H1 (cell line): ENCODE results near the gene SLC8A1. TPM values are rescaled to one million over a fixed set of nuclear protein-coding genes. Genes with fewer than 3 reads are reported as not detected.
A peak's percentile ranks its signal among the peaks of the same experiment; 100 is the strongest.

Experiments used
- CTCF ChIA-PET: fragments of 300-600 bp; sonication (Branson Sonifier 250); formaldehyde crosslinking; loops from one replicate; lab custom pipeline; 2021; ENCODE audit not compliant: partially characterized antibody; lab: Charles Lee
- POLR2A ChIA-PET: fragments of 300-600 bp; sonication (Branson Sonifier 250); formaldehyde crosslinking; loops from one replicate; lab custom pipeline; 2021; ENCODE audit warnings: inconsistent platforms; ENCODE audit not compliant: partially characterized antibody; lab: Charles Lee
- DNase-seq, 2 experiments: peaks; one replicate each; pipeline versions ENCODE4 v3.0.0 to v3.0.0-alpha.2; 2010 to 2022; ENCODE audit warnings: low spot score in 2 of 2, low read depth in 1 of 2, mixed read lengths in 1 of 2
- FAIRE-seq: peaks from 2 replicates; lab custom pipeline; 2011; peaks lifted over from hg19 to GRCh38; lab: Jason Lieb, UNC
- H2AFZ ChIP-seq: 2 replicates; pipeline ENCODE4 v1.8.1; 2012; ENCODE audit warnings: low read length, inconsistent platforms
- H2AK5ac ChIP-seq: 2 replicates; pipeline ENCODE4 v1.6.1; 2013; ENCODE audit warnings: low read depth, low read length
- H2BK120ac ChIP-seq: replicated peaks from 2 replicates; pipeline ENCODE3; 2013; ENCODE audit warnings: low read depth, low read length, inconsistent platforms
- H2BK12ac ChIP-seq: 2 replicates; pipeline ENCODE4 v1.6.1; 2013; ENCODE audit warnings: low read depth, low read length
- H2BK15ac ChIP-seq: 2 replicates; pipeline ENCODE4 v1.6.1; 2013; ENCODE audit warnings: low read length
- H2BK20ac ChIP-seq: 2 replicates; pipeline ENCODE4 v1.6.1; 2013; ENCODE audit warnings: low read length
- H2BK5ac ChIP-seq: 2 replicates; pipeline ENCODE4 v1.6.1; 2013; ENCODE audit warnings: low read depth, low read length
- H3K14ac ChIP-seq: 2 replicates; pipeline ENCODE4 v1.6.1; 2013; ENCODE audit warnings: inconsistent platforms; ENCODE audit not compliant: insufficient read length
- H3K18ac ChIP-seq: 2 replicates; pipeline ENCODE4 v1.6.1; 2013; ENCODE audit warnings: low read length; ENCODE audit errors: extremely low read depth
- H3K23ac ChIP-seq: 2 replicates; pipeline ENCODE4 v1.6.1; 2013; ENCODE audit warnings: inconsistent platforms; ENCODE audit not compliant: insufficient read length
- H3K23me2 ChIP-seq: 2 replicates; pipeline ENCODE4 v1.6.1; 2013; ENCODE audit warnings: low read depth, low read length
- H3K27ac ChIP-seq: 2 replicates; pipeline ENCODE4 v1.6.1; 2011; ENCODE audit warnings: low read depth, low read length, inconsistent platforms
- H3K27me3 ChIP-seq, 4 experiments: replicated peaks in 1 of 4; 1 replicate in 1 of 4; 2 replicates in 3 of 4; pipeline versions ENCODE4 v1.6.1 to v1.8.1; 2011 to 2013; ENCODE audit warnings: low read length in 3 of 4, mild to moderate bottlenecking in 3 of 4, inconsistent platforms in 2 of 4, mixed read lengths in 2 of 4, moderate library complexity in 1 of 4; ENCODE audit not compliant: control insufficient read depth in 3 of 4, insufficient read depth in 3 of 4; ENCODE audit errors: extremely low read depth in 1 of 4
- H3K36me3 ChIP-seq, 4 experiments: 2 replicates each; pipeline versions ENCODE4 v1.6.1 to v1.8.1; 2011 to 2013; ENCODE audit warnings: mild to moderate bottlenecking in 4 of 4, low read length in 3 of 4, moderate library complexity in 2 of 4, control low read depth in 1 of 4, inconsistent platforms in 1 of 4; ENCODE audit not compliant: insufficient read depth in 4 of 4, control insufficient read depth in 2 of 4
- H3K4ac ChIP-seq: replicated peaks from 2 replicates; pipeline ENCODE3; 2013; ENCODE audit warnings: low read length, low read depth, mixed read lengths, inconsistent platforms; ENCODE audit not compliant: insufficient read length
- H3K4me1 ChIP-seq, 4 experiments: replicated peaks in 1 of 4; 1 replicate in 1 of 4; 2 replicates in 3 of 4; pipeline versions ENCODE4 v1.6.1 to v1.8.1; 2011 to 2013; ENCODE audit warnings: low read length in 3 of 4, inconsistent platforms in 2 of 4, mixed read lengths in 1 of 4; ENCODE audit not compliant: insufficient read depth in 4 of 4, control insufficient read depth in 3 of 4
- H3K4me2 ChIP-seq, 2 experiments: 2 replicates each; pipeline versions ENCODE4 v1.6.1 to v1.8.1; 2011 to 2013; ENCODE audit warnings: low read depth in 2 of 2, low read length in 2 of 2, control low read depth in 1 of 2, inconsistent platforms in 1 of 2, mild to moderate bottlenecking in 1 of 2; ENCODE audit not compliant: insufficient read depth in 1 of 2
- H3K4me3 ChIP-seq, 4 experiments: fragments of 200-600, 300-600 bp in 1 of 4; sonication (generic), shearing (Covaris generic), sonication (Bioruptor Twin) in 1 of 4; 2 replicates each; pipeline versions ENCODE4 v1.5.1 to v1.8.1; 2011 to 2016; ENCODE audit warnings: low read length in 4 of 4, low read depth in 3 of 4, control low read depth in 2 of 4, inconsistent platforms in 2 of 4, mild to moderate bottlenecking in 2 of 4, mixed read lengths in 1 of 4, moderate library complexity in 1 of 4; ENCODE audit not compliant: insufficient read depth in 2 of 4; ENCODE audit errors: extremely low read depth in 1 of 4
- H3K56ac ChIP-seq: replicated peaks from 2 replicates; pipeline ENCODE3; 2013; ENCODE audit warnings: low read depth, mild to moderate bottlenecking, mixed read lengths, low read length, inconsistent platforms; ENCODE audit not compliant: insufficient read length
- H3K79me1 ChIP-seq: 2 replicates; pipeline ENCODE4 v1.6.1; 2013; ENCODE audit warnings: low read depth, low read length, control low read depth
- H3K79me2 ChIP-seq, 2 experiments: 2 replicates each; pipeline versions ENCODE4 v1.6.1 to v1.8.1; 2012 to 2013; ENCODE audit warnings: low read length in 2 of 2, mild to moderate bottlenecking in 2 of 2, inconsistent platforms in 1 of 2; ENCODE audit not compliant: insufficient read depth in 2 of 2, control insufficient read depth in 1 of 2
- H3K9ac ChIP-seq, 4 experiments: replicated peaks in 1 of 4; 1 replicate in 1 of 4; 2 replicates in 3 of 4; pipeline versions ENCODE4 v1.6.1 to v1.8.1; 2011 to 2013; ENCODE audit warnings: low read depth in 3 of 4, low read length in 3 of 4, control low read depth in 2 of 4, mild to moderate bottlenecking in 2 of 4, moderate library complexity in 2 of 4, inconsistent platforms in 1 of 4; ENCODE audit errors: extremely low read depth in 1 of 4
- H3K9me3 ChIP-seq, 2 experiments: 2 replicates each; pipeline versions ENCODE4 v1.6.1 to v1.8.1; 2012 to 2013; ENCODE audit warnings: mild to moderate bottlenecking in 2 of 2, moderate library complexity in 2 of 2, control low read depth in 1 of 2, inconsistent platforms in 1 of 2, low read depth in 1 of 2, low read length in 1 of 2, mixed read lengths in 1 of 2; ENCODE audit not compliant: insufficient read depth in 2 of 2
- H4K20me1 ChIP-seq, 2 experiments: replicated peaks in 1 of 2; 2 replicates each; pipeline versions ENCODE3 to v1.8.1; 2011 to 2013; ENCODE audit warnings: inconsistent platforms in 2 of 2, low read length in 2 of 2, mild to moderate bottlenecking in 1 of 2; ENCODE audit not compliant: insufficient read depth in 2 of 2, control insufficient read depth in 1 of 2
- H4K5ac ChIP-seq: 2 replicates; pipeline ENCODE4 v1.6.1; 2013; ENCODE audit warnings: low read length, low read depth, mixed read lengths, inconsistent platforms; ENCODE audit not compliant: insufficient read length
- H4K8ac ChIP-seq: 2 replicates; pipeline ENCODE4 v1.8.0; 2013; ENCODE audit warnings: mild to moderate bottlenecking, moderate library complexity, low read length, inconsistent platforms; ENCODE audit not compliant: insufficient read depth; ENCODE audit errors: extremely low read depth
- H4K91ac ChIP-seq: replicated peaks from 2 replicates; pipeline ENCODE3; 2013; ENCODE audit warnings: low read length, mixed read lengths, inconsistent platforms; ENCODE audit not compliant: insufficient read length
- CTBP2 ChIP-seq: IDR thresholded peaks from 2 replicates; pipeline ENCODE4 v1.7.0; 2011; ENCODE audit warnings: borderline replicate concordance, mild to moderate bottlenecking, moderate library complexity, mixed read lengths, low read length; ENCODE audit not compliant: insufficient read depth, insufficient read length
- EZH2 ChIP-seq: fragments of 200-600 bp; sonication (generic); IDR thresholded peaks from 2 replicates; pipeline ENCODE4 v1.7.1; 2012; ENCODE audit warnings: low read depth, mild to moderate bottlenecking, moderate library complexity, low read length, inconsistent platforms; ENCODE audit not compliant: severe bottlenecking
- MAFK ChIP-seq: IDR thresholded peaks from 2 replicates; pipeline ENCODE4 v1.6.1; 2012; ENCODE audit warnings: low read depth, mild to moderate bottlenecking, improper control_type of control experiment, low read length
- NANOG ChIP-seq: IDR thresholded peaks from 2 replicates; pipeline ENCODE4 v1.6.1; 2011; ENCODE audit warnings: low read length, low read depth, mild to moderate bottlenecking, inconsistent platforms; ENCODE audit not compliant: insufficient read depth, poor library complexity, severe bottlenecking
- SP1 ChIP-seq: IDR thresholded peaks from 2 replicates; pipeline ENCODE4 v1.6.1; 2011; ENCODE audit warnings: low read depth, low read length
- WGBS, 2 experiments: shearing (Covaris generic) in 1 of 2; methylation state at CpG; one replicate each; pipeline versions ENCODE4 v1.1.6 to v1.1.7; 2013 to 2015; ENCODE audit warnings: low lambda C conversion rate in 2 of 2, mixed read lengths in 2 of 2, inconsistent platforms in 1 of 2, low coverage in 1 of 2, missing lambda C conversion rate in 1 of 2; ENCODE audit not compliant: insufficient replicate concordance in 2 of 2, insufficient coverage in 1 of 2, insufficient read length in 1 of 2; ENCODE audit errors: extremely low coverage in 1 of 2, missing lambda C conversion rate in 1 of 2; 5-methylcytosine and 5-hydroxymethylcytosine counted together
- polyA plus RNA-seq, 7 experiments: library from polyadenylated mRNA; depleted of rRNA in 3 of 7; stranded (reverse) in 5 of 7; unstranded in 2 of 7; fragments of >200 nt in 5 of 7; fragments of 200-250 nt in 2 of 7; gene quantifications; 1 replicate in 5 of 7; 2 replicates in 1 of 7; 4 replicates in 1 of 7; pipeline versions ENCODE4 v1.2.1 to v1.2.3, GENCODE V29; 2011 to 2013; ENCODE audit warnings: missing spikeins in 2 of 7, mixed read lengths in 2 of 7
- total RNA-seq: library from RNA; stranded (reverse); fragmentation: NEBNext Ultra II Directional; extraction: Animal tissue kit (Norgen Biotek cat#: 25700); gene quantifications from 2 replicates; pipeline ENCODE4 v1.2.1, GENCODE V29; 2021
- TF ChIP-seq, protein P1 (sequence below), 3 experiments: IDR thresholded peaks; 1 replicate in 2 of 3; 2 replicates in 1 of 3; pipeline versions ENCODE4 v1.5.1 to v1.6.1; 2011; ENCODE audit warnings: low read length in 3 of 3, mild to moderate bottlenecking in 3 of 3, inconsistent platforms in 2 of 3, low read depth in 1 of 3, moderate library complexity in 1 of 3; ENCODE audit not compliant: insufficient read depth in 1 of 3; ENCODE audit errors: control extremely low read depth in 1 of 3
- TF ChIP-seq, protein P2 (sequence below): IDR thresholded peaks from 2 replicates; pipeline ENCODE4 v1.6.1; 2011; ENCODE audit warnings: low read depth, mild to moderate bottlenecking, low read length; ENCODE audit not compliant: insufficient read depth
- TF ChIP-seq, protein P3 (sequence below): IDR thresholded peaks from 2 replicates; pipeline ENCODE4 v1.6.1; 2011; ENCODE audit warnings: low read length, improper control_type of control experiment

Gene SLC8A1
- total and polyA plus RNA-seq, 2 of the 8 experiments (the other 6 are each of a cell fraction or from before 2014, with no cell fraction given): 0.68 to 3.6 TPM

DNA sequence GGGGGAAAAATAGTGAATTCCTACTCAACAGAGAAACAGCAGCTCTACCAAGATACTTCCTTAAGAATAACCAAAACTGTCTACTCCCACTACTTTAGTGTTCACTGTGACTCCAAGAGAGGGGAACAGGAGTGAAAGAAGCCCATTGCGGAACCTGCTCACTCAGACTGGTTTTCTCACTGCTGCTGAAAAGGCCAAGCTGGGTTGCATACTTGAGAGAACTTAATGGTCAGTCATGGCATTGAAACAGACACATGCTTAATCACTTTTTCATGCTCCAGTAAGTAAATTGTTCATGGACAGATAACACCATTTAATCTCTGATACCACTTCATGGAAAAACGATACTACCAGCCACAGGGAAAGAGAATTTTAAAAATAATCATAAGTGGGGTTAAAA lies 35.7 kb upstream of the SLC8A1 start:
- Histone ChIP-seq H3K36me3 (no peaks in the 10 kb centered on the region), H3K4ac (no peak overlapping the region), H3K14ac (no peak overlapping the region), H2BK20ac (no peak overlapping the region), H4K8ac (no peak overlapping the region), H3K27ac (no peak overlapping the region), H4K20me1 (no peaks in the 10 kb centered on the region), H3K4me2 (no peak overlapping the region), H4K5ac (no peak overlapping the region), H3K23me2 (no peaks in the 10 kb centered on the region), H2BK12ac (no peak overlapping the region), H2AFZ (0 out of 2 replicates have a peak overlapping the region, but pooled peaks have one; percentile 36), H4K91ac (no peak overlapping the region), H2AK5ac (no peak overlapping the region), H3K27me3 (peaks cover 0 to 1% (median 0%) of the 10 kb centered on the region in 4 experiments; a peak in 1 of 7 replicates), H2BK5ac (no peak overlapping the region), H3K23ac (no peak overlapping the region), H2BK15ac (no peak overlapping the region), H3K79me2 (no peaks in the 10 kb centered on the region), H3K4me1 (peaks cover 0 to 7% (median 0%) of the 10 kb centered on the region in 4 experiments; a peak in 1 of 7 replicates), H2BK120ac (no peak overlapping the region), H3K56ac (no peak overlapping the region), H3K9me3 (no peaks in the 10 kb centered on the region), H3K9ac (no peak overlapping the region), H3K79me1 (no peaks in the 10 kb centered on the region), H3K18ac (no peak overlapping the region), H3K4me3 (no peak overlapping the region)
- 94% methylated on average over 2 of the region's 2 CpGs; no CpG with 5 or more reads in 1 of the 2 experiments for WGBS, 2 experiments
- DNase-seq (no peak), FAIRE-seq (no peak)
- ChIA-PET POLR2A (no interaction called here), CTCF (interaction anchor here (0.8 to 2.5 kb wide), 13 partner anchors 9 to 650 kb away, joined by 3 to 15 read pairs (median 5); no protein-coding TSS in a partner anchor)
- no peak for TF ChIP-seq CTBP2
- TF ChIP-seq, protein P1, sequence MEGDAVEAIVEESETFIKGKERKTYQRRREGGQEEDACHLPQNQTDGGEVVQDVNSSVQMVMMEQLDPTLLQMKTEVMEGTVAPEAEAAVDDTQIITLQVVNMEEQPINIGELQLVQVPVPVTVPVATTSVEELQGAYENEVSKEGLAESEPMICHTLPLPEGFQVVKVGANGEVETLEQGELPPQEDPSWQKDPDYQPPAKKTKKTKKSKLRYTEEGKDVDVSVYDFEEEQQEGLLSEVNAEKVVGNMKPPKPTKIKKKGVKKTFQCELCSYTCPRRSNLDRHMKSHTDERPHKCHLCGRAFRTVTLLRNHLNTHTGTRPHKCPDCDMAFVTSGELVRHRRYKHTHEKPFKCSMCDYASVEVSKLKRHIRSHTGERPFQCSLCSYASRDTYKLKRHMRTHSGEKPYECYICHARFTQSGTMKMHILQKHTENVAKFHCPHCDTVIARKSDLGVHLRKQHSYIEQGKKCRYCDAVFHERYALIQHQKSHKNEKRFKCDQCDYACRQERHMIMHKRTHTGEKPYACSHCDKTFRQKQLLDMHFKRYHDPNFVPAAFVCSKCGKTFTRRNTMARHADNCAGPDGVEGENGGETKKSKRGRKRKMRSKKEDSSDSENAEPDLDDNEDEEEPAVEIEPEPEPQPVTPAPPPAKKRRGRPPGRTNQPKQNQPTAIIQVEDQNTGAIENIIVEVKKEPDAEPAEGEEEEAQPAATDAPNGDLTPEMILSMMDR (IDR thresholded peaks at IDR 0.05; ENCODE audit: control extremely low read depth in 1 of 3, insufficient read depth in 1 of 3, low read depth in 1 of 3, low read length in 3 of 3): no peak
- TF ChIP-seq, protein P2, sequence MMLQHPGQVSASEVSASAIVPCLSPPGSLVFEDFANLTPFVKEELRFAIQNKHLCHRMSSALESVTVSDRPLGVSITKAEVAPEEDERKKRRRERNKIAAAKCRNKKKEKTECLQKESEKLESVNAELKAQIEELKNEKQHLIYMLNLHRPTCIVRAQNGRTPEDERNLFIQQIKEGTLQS: no peak
- TF ChIP-seq MAFK: no peak
- TF ChIP-seq NANOG: no peak
- TF ChIP-seq, protein P3, sequence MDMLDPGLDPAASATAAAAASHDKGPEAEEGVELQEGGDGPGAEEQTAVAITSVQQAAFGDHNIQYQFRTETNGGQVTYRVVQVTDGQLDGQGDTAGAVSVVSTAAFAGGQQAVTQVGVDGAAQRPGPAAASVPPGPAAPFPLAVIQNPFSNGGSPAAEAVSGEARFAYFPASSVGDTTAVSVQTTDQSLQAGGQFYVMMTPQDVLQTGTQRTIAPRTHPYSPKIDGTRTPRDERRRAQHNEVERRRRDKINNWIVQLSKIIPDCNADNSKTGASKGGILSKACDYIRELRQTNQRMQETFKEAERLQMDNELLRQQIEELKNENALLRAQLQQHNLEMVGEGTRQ: no peak
- TF ChIP-seq SP1: no peak
- no peak for TF ChIP-seq EZH2
